Measurements from ENCODE around the gene PGC.

Gene PGC

GRCh38 chr6:41711323-41712038 lies 35.7 kb downstream of the PGC start:
- no peak for DNase-seq

- no peak for DNase-seq
Measured at GRCh38 chr6:41709375-41709774, 37.8 kb downstream of the PGC start.

GRCh38 chr6:41708856-41709255 lies 38.3 kb downstream of the PGC start:
- no peak for DNase-seq

- DNase-seq = no peak
Measured at GRCh38 chr6:41707565-41708200, 39.5 kb downstream of the PGC start.

GRCh38 chr6:41706876-41707564 lies 40.2 kb downstream of the PGC start:
- no peak for DNase-seq

DNA sequence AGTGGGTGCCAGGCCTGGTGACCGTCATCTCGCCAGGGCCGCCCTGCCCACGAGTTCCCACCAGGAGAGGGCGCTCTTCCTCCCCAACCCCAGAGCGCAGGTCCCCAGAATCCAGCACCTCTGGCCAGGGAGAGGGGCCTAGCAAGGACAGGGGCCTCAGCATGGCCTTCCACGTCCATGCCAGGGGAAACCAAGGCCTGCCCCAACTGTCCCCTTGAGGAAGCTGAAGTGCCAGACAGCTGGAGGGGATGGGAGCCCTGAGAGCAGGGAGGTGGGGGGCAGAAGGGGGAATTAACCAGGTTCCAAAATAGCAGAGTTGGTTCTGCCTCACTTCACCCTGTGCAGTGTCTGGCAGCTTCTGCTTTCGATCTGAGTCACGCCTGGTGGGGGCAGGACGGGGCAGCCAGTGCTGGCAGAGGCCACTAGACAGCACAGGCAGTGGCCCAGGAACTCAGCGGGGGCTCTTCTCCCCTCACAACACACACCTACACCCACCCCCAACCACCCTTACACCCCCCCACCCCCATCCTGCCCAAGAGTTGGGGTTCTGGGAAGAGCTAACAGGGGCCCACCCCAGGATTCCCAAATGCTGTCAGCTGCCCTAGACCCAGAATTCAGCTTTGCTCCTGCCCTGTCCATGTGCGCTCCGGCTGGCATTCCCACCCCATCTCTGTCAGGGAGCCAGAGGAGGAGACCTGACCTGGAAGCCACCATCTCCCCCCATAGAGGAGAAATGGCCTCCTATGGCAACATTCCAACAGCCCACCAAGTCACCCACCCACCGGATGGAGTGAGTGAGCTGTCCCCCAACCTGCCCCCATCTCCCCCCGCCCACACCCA lies 41.0 kb downstream of the PGC start:
- DNase-seq = peak; percentile 61

- no peak for DNase-seq
Measured at GRCh38 chr6:41705311-41705995, 41.7 kb downstream of the PGC start.

GRCh38 chr6:41704656-41705310 lies 42.4 kb downstream of the PGC start:
- DNase-seq = no peak

GRCh38 chr6:41704028-41704427 lies 43.2 kb downstream of the PGC start:
- DNase-seq = no peak

DNA sequence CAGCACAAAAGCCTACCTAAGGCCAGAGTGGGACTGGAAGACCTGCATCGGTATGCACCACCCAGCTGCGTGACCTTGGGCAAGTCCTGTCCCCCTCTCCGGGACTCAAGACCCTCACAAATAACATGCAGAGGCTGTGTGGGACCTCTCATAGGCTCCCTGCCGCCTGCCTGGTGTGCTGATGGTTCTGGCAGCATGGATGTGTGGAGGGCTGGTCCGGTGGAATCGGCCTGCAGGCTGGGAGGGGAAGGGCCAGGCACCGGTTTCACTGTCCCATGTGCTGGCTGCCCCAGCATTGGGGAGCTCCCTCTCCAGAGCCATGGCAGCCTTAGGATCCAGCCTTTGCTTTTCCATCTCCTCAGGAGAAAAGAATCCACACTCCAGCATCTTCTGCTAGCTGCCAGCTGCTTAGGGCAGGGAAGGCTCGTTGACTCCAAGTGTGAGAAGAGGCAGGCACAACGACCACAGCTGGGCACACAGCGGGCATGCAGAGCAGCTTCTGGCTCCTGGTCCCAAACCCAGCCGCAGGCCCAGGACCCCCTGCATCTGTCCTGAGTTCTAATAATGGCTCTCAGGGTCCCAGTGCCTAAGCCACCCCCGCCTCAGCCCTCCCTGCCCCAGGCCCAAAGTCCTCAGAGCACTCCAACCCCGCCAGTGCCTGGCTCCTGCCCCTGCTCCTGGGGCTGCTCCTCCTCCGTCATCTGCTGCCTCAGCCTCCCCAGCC lies 44.3 kb downstream of the PGC start:
- no peak for DNase-seq

DNA sequence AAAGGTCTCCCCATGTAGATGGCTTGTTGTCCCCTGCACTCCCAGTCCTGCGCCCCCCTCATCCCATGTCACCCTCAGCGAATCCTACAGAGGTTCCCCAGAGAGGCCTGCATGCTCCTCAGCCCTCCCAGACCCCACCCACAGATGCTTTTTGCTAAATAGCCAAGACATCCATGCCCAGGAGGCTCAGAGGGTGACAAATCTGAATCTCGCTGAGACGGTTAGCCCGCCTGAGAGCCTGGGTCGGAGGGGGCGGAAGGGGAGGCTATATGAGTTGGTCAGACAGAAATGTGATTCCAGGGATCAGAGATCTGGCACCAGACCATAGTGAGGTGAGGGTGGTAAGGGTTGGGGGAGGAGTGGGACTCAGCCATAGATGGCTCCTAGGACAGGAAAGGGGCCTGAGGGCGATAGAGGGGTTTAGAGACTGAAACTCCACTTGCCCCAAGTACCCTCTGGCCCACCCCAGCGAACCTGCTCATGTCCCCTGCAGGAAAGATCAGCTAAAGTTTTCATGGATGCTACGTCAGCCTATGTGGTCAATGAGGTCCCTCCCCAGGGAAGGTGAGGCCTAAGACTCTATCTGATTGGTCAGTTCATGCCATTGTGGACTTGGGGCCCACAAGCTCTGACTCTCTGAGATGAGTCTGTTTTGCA lies 45.0 kb downstream of the PGC start:
- no peak for DNase-seq

DNA sequence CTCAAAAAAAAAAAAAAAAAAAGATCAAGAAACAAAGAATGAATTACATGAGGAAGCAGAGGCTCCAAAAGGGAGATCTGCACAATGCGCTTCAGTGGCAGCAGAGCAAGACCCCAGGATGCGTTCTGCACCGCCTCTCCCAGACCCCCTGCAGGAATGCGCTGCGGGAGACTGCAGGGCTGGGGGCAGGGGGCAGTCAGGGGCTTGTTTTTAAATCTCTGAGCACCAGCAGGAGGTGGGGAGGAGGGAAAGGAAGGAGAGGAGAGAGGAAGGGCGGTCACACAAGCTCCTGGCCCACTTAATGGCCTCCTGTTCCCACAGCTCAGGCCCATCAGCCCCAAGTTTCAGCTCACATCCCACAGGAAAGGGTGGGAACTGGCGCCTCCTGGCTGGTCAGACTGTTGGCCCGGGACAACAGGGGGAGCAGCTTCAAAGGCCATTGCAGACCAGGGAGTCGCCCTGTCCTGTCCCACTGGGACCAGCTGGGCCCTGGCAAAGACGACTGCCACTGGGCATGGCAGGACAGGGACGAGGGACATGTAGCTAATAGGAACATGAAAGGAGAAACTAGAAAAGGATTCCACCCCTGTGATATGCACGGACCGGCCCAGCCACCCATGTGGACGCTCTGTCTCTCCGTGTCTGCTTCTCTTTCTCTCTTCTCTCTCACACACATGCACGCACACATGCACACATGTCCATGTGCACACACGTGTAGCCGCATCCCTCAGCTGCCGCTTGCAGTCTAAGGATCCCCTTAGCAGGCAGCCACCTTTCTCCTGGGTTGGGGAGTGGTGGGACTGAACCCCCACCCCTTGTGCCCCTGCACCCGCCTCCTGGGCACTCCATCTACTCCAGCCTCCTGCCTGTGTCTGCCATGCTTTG lies 46.5 kb downstream of the PGC start:
- DNase-seq = no peak

GRCh38 chr6:41699063-41699462 lies 48.1 kb downstream of the PGC start:
- no peak for DNase-seq

DNA sequence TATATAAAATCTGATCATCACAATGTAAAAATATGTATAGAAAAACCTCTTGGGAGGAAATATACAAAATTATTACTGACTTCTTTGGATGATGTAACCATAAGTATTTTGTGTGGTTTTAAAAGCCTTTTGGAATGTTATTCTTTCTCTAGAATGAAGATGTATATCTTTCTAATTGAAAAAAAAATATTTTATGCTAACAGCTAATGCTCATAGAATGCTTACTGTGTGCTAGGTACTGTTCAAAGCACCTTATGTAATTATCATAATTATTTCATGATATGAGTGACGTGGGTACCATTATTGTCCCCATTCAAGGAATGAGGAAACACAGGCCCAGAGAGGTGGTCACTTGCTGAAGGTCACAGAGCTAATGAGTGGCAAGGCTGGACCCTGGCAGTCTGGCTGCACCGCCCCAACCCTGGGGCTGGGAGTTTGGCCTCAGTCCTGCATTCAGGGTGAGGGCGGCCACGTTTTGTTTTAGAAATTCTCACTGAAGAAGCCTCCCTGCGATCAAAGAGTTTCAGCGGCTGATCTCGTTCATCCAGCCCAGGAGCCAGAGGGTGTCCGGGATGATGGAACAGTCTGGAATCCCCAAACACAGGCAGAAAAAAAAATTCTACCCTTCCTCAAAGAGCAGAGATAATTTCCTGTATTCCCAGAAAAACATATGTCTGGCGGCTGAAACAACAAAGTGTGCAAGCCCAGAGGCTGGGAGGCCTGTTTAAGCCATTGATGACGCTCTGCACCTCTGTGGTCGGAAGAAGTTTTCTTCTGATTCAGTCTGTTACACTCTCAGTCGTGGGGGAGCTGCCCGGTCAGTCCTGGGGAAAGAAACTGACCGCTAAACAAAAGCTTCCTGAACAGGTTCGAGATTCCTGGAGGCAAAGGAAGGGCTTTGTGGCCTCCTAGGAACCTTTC lies 49.1 kb downstream of the PGC start:
- DNase-seq = no peak

DNA sequence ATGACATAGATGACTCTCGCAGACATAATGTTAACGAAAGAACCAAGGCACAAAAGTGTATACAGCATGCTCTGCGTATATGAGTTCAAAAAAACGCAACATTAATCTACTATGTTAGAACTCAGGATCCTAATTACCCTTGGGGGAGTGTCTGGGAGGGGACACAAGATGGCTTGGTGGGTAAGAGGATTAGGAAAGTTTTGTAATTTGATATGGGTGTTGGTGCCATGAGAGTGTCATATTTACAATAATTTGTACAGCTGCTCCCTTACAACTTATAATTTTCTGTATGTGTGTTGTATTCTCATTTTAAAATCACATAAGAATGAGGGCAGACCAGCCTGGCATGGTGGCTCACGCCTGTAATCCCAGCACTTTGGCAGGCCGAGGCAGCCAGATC lies 50.4 kb downstream of the PGC start:
- DNase-seq = no peak

DNA sequence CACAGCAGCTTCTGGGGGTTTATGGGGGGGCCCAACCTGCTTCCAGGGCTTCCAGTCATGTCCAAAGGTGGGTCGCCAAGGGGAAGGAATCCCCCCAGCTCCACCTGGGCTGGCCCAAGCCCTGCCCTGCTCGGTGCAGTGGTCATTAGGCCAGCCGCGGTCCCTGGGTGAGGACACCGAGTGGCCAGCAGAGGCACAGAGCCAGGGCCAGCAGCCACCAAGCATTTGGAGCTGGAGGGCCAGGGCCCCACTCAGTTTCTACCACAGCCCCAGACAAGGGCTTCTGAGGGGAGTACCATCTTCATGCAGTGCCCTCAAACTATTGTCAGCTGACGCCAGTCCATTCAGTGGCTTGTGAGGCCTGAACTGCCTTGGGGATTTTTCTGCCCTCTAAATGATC lies 51.4 kb downstream of the PGC start:
- DNase-seq = no peak

GRCh38 chr6:41694815-41695526 lies 52.2 kb downstream of the PGC start:
- no peak for DNase-seq
